Stimulated activated CD4-positive, alpha-beta T cell treated with anti-CD3 and anti-CD28 coated beads, Interleukin-4, amount 100 ng/mL, for 1 hour (primary cell): ENCODE data around the gene OBSCN.

ENCODE experiments used
- DNase-seq: peaks from one replicate; pipeline ENCODE4 v3.0.0-alpha.2; 2020

Gene OBSCN

DNA sequence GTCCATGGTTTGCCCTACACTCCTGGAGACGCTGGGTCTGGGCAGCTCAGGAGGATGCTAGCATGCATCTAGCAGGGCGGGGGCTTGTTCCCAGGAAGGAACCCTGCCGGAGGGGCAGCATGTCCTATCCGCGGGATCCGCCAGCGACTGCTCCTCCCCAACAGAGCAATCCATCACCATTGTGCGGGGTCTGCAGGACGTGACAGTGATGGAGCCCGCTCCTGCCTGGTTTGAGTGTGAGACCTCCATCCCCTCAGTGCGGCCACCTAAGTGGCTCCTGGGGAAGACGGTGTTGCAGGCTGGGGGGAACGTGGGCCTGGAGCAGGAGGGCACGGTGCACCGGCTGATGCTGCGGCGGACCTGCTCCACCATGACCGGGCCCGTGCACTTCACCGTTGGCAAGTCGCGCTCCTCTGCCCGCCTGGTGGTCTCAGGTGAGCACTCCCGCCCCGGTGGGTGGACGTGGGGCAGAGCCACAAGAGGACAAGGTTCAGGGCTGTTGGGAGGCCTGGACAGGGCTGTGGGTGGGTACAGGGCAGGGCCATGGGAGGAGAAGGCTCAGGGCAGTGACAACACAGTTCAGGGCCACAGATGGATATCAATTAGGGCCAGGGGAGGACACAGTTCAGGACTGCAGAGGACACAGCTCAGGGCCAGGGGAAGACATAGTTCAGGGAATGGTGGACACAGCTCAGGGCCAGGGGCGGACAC, 71.3 kb downstream of the OBSCN start:
- DNase-seq, result no peak

GRCh38 chr1:228279722-228280105, 71.9 kb downstream of the OBSCN start:
- DNase-seq, result no peak

GRCh38 chr1:228280106-228280901, 72.5 kb downstream of the OBSCN start:
- no peak for DNase-seq

GRCh38 chr1:228280961-228281591, 73.2 kb downstream of the OBSCN start:
- DNase-seq, result no peak

DNA sequence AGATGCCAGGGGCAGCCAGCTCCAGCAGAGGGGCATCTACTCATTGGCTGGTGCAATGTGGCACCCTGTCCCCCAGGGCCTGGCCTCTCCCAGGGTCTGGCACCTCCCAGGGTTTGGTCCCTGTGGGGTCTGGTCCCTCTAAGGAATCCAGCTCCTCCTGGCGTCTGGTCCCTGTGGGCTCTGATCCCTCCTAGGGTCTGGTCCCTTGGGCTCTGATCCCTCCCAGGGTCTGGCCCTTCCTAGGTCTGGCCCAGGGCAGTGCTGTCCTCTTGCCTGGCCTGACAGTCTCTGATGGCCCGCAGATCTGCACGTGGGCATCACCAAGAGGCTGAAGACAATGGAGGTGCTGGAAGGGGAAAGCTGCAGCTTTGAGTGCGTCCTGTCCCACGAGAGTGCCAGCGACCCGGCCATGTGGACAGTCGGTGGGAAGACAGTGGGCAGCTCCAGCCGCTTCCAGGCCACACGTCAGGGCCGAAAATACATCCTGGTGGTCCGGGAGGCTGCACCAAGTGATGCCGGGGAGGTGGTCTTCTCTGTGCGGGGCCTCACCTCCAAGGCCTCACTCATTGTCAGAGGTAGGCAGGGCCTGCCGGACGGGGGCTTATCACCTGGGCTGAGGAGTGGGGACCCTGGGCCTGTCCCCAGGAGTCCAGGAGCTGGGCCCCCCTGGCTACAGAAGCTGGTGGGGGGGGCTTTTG, 73.9 kb downstream of the OBSCN start:
- no peak for DNase-seq

DNA sequence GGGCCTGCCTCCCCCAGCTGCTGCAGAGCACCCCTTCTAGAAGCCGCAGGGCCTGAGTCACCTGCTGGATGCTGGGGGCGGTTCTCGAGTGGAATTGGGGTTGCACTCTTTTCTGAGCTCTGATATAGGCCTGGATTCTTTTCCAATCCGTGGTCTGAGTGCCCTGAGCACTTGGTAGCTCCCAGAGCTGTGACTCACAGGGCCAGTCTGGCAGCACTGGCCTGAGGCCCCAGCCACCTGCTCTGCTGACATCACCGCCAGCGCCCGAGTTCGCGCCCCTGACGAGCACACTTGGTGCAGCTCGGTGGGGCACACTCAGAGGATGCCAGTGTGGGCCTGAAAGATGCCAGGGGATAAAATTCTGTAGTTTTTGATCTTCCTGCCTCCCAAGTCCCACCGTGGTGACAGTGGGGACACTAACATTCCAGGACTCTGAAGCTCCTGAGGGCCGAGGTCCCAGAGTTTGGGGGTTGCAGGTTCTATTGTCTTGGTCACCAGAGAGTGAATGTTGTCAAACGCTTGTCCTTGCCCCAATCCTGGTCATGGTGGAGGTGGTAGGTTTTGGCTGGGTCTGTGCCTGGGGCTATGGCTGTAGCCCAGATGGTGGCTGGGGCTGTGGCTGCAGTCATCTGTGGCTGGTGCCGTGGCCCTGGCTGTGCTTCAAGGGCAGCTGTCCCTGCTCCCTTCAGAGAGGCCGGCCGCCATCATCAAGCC, 74.6 kb downstream of the OBSCN start:
- no peak for DNase-seq

DNA sequence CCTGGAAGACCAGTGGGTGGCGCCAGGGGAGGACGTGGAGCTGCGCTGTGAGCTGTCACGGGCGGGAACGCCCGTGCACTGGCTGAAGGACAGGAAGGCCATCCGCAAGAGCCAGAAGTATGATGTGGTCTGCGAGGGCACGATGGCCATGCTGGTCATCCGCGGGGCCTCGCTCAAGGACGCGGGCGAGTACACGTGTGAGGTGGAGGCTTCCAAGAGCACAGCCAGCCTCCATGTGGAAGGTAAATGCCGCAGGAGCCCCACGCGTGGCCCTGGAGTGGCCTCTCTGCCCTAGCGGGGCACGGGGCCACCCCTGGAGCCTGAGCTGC, 75.2 kb downstream of the OBSCN start:
- no peak for DNase-seq

DNA sequence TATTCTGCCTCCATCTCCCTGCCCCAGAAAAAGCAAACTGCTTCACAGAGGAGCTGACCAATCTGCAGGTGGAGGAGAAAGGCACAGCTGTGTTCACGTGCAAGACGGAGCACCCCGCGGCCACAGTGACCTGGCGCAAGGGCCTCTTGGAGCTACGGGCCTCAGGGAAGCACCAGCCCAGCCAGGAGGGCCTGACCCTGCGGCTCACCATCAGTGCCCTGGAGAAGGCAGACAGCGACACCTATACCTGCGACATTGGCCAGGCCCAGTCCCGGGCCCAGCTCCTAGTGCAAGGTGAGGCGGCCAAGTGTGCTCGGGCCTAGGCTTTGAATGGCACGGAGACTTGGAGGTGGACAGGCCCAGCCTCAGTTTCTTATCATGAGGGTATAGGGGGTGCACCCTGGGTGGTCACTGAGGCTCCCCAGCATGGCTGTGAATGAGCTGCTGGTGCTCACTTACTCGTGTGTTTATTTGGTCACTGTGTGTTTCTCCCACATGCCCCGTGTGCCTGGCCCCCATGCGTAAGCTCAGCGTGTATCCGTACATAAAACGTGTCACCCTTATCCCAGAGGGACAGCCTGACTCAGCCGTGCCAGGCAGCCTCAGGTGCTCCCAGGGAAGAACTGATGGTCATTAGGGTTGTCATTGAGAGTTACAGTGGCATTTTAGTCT, 75.8 kb downstream of the OBSCN start:
- no peak for DNase-seq

DNA sequence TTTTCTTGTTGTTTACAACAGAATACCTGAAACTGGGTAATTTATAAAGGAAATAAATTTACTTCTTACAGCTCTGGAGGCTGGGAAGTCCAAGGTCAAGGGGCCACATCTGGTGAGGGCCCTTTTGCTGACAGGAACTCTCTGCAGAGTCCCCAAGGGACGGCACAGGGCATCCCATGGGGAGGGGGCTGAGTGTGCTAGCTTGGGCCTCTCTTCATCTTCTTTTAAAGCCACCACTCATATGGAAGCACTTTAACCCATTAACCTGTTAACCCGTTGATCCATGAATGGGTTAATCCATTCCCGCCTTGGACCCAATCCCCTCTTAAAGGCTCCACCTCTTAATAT, 76.3 kb downstream of the OBSCN start:
- no peak for DNase-seq

GRCh38 chr1:228284521-228284920, 76.7 kb downstream of the OBSCN start:
- no peak for DNase-seq

DNA sequence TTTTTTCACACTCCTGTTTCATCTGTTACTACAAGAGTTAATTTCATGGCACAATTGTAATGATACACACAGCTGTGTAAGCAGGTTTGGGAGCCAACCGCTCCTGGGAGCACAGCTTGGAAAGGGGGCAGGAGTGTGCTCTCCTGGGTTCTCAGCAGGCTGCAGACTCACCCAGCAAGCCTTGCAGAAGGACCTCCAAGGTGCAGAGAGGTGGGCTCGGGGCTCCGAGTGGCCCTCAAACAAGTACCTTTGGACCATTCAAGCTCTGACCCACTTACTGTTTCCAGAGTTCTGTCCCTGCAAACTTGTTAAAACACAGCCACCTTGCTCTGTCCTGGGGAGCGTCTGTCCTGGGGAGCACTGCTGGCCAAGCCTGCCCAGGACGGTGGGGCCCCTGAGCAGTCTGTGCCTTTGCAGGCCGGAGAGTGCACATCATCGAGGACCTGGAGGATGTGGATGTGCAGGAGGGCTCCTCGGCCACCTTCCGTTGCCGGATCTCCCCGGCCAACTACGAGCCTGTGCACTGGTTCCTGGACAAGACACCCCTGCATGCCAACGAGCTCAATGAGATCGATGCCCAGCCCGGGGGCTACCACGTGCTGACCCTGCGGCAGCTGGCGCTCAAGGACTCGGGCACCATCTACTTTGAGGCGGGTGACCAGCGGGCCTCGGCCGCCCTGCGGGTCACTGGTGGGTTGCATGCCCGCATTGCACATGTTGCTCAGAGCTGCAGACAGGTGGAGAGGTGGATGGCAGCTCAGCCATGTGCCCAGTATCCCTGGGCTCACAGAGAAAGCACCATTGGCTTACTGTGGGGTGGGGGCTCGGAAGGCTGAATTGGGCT, 78.0 kb downstream of the OBSCN start:
- no peak for DNase-seq

GRCh38 chr1:228286505-228287417, 78.9 kb downstream of the OBSCN start:
- no peak for DNase-seq

DNA sequence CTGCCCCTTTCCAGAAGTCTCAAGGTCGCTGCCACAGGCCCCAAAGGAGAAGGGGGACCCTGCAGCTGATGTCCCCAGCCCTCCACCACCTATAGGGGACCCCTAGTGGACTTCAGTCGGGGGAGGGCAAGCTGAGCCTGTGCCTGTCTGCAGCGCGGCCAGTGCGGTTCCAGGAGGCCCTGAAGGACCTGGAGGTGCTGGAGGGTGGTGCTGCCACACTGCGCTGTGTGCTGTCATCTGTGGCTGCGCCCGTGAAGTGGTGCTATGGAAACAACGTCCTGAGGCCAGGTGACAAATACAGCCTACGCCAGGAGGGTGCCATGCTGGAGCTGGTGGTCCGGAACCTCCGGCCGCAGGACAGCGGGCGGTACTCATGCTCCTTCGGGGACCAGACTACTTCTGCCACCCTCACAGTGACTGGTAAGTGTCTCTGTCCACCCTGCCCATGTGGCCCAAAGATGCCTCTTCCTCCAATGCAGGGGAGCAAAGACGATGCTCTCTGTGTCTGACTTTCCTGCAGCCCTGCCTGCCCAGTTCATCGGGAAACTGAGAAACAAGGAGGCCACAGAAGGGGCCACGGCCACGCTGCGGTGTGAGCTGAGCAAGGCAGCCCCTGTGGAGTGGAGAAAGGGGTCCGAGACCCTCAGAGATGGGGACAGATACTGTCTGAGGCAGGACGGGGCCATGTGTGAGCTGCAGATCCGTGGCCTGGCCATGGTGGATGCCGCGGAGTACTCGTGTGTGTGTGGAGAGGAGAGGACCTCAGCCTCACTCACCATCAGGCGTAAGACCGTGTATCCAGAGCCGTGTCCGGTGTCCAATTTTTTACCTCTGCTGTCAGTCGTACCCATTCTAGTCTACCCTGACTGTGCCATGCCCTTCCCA, 79.9 kb downstream of the OBSCN start:
- no peak for DNase-seq

- DNase-seq, result no peak
Measured at GRCh38 chr1:228288536-228289238, 80.8 kb downstream of the OBSCN start.

- no peak for DNase-seq
Measured at GRCh38 chr1:228289239-228289849, 81.5 kb downstream of the OBSCN start.

- no peak for DNase-seq
Measured at GRCh38 chr1:228289996-228290881, 82.4 kb downstream of the OBSCN start.
